NOMO-1 treated with dmso at 0.1 percent for 144 hours (cell line): ENCODE results near the gene C1orf198.
"Not testable (repeated sequence)": the region's sequence is repeated elsewhere in the genome, so short reads cannot be mapped to it uniquely, and the experiment has no call there.

Experiments used
- DNase-seq: peaks from one replicate; lab custom pipeline; 2025; ENCODE audit not compliant: unreplicated experiment; lab: John Stamatoyannopoulos, UW

C1orf198 gene

DNA sequence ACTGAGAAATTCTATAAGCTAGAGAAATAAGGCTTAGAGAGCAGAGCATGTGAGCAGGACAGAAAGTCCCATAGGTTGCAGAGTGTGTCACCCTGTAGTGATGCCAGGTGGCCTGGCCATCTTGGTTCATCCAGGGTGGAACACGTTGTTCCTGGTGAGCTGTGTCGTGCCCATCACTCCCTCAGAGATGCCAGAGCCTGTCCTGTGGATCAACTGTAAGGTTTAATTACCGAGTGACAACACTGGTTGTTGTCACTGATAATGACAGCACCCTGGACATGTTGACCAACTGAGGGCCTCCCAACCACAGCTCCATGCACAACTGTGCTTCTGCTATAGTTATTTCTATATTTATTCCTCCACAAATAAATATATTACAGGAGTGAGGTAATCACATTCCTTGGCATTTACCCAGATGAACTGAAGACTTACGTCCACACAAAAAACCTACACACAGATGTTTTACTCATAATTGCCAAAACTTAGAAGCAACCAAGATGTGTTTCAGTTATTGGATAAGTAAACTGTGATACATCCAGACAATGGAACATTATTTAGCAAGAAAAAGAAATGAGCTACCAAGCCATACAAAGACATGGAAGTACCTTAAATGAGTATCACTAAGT is 6.2 kb downstream of the C1orf198 start:
- no peak for DNase-seq

DNA sequence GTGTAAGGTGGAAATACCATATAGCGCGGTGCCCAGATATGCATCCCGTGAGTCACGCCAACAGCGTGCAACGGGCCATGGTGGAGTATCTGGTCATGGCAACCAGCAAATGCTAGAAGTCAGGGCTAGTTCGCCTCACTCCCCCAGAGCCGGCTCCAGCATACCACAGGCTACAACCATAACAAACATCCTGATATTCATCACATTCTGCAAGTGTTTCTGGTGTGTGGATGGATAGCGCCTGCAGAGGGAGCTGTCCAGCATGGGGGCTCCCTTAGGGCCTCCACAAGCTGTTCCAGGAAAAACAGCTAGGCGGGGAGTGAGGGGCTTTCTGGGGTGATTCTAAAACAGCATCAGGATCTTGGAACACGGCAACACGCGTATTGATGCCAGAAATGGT is 6.8 kb downstream of the C1orf198 start:
- no peak for DNase-seq

DNA sequence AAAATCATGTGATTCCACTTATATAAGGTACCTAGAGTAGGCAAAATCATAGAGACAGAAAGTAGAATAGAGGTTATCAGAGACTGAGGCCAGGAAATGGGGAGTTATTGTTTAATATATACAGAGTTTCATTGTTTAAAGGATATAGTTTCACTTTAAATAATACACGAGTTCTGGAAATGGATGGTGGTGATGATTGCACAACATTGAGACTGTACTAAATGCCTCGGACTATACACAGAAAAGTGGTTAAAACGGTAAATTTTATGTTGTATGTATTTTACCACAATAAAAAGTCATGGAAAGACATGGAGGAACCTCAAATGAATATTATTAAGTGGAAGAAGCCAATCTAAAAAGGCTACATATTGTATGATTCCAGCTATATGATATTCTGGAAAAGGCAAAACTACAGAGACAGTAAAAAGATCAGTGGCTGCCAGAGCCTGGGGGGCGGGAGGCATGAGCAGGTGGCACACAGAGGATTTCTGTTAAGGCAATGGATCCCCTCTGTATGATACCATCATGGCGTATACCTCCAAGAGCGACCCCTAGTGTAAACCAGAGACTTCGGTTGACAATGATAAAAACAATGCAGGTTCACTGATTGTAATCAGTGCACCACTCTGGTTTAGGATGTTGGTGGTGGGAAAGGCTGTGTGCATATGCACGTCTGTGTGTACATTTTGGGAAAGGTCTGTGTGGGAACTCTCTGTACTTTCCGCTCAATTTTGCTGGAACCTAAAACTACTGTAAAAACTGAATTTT is 7.5 kb downstream of the C1orf198 start:
- DNase-seq, result no peak

DNA sequence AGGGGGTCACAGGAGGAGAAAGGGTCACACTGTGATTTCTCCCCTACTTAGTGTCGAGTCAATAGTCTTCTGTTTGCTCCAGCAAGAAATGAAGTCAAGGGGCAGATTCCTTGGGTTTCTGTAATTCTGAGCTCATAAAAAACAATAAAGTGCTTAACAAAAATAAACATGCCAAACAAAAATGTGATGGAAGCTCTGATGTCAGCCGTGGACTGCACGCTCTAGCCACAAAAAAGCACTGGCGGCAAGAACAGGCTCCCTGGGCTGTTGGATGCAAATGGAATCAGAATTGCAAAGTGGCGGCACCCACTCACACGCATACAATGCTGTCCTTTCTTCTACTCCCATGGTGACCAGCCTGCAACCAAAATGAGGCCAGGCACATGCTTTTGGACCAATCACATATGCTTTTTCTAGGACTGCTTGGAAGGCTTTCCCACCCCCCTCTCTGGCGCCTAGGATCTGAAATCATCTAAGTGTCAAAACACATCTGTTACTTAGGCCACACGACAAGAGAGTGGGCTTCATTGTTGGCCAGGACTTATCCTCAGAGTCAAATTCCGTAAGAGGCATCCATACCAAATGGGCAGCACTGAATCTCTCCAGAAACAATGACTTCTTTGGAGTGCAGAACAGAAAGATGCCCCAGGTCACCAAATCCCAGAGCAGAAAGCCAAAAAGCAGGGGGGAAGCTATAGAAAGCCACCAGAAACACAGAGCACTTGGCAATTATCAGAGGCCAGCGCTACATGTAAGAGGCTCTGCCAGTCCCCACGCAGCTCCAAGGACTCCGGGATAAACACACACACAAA is 9.2 kb downstream of the C1orf198 start:
- DNase-seq, result no peak

DNA sequence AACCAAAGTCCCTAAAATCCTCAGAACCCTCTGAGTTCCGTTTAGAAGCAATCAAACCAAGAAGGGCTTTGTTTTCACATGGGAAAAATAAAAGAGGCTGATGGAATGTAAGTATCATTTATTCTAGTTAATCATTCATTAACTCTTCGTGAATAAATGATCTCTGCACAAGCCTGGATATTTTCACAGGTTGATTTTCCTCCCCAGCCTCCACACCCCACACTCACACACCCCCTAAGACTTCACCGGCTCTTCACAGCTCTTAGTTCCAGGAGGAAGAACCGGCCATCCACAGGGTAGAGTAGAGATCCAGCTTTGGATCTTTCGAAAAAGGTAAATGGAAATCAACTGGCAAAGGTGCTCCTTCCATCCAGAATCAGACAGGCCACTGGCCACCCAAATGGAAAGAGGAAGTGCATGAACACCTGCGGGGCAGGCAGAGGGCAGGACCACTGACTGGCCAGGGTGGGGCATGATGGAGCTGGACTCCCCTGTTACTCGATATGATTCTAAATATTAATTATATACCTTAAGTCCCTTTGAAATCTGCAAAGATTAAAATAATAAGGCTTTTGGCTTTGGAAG is 10.0 kb downstream of the C1orf198 start:
- no peak for DNase-seq

DNA sequence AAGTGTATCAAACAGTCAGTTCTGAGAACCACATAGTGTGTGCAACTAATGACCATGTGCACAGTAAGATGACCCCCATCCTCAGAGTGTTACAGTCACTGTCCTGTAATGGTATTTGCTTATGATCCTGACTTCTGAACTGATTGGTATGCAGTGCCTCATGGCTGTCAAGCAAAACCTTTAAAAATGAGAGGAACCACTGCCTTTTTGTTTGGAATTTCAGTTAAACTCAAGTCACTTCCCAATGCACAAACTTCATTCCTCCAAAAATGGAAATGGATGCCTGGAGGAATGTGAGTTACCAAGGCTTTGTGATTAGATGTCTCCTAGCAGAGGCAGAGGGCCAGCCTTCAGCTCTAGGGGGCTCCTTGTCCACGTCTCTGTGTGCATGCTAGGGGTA is 10.5 kb downstream of the C1orf198 start:
- DNase-seq, result no peak

DNA sequence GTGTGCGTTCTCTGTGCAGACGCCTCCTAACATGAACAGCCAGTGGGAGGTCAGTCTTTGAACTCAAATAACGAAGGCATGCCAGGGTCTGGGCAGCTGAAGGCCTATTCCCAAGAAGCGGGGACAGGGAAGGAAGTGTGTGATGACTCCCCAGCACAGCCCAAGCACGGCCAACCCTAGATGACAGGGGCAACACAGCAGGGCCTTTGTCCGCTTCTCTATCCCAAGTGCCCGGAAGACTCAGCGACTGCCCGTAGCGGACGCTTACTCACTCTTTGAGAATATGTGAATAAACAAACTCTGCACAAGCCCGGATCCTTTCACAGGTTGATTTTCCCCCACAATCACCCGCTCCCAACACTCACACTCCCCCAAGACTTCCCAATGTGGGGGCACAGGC is 11.2 kb downstream of the C1orf198 start:
- DNase-seq, result no peak

DNA sequence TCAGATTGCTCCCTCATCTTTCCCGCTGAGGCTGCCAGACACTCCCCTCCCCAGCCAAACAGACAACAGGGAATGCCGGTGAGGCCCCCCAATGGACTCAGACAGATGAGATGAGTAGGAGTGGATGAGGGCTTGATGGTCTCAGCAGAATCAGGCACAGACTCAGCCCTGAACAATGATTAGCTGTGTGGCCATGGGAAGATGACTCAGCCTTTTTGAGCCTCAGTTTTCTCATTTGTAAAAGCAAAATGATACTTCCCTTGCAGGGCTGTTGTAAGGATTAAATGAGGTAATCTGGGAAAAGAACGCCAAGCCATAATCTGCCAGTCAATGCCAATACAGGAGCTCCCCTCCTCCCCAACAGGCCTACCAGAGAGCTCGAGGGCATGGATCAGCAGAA is 12.4 kb downstream of the C1orf198 start:
- DNase-seq, result no peak

DNA sequence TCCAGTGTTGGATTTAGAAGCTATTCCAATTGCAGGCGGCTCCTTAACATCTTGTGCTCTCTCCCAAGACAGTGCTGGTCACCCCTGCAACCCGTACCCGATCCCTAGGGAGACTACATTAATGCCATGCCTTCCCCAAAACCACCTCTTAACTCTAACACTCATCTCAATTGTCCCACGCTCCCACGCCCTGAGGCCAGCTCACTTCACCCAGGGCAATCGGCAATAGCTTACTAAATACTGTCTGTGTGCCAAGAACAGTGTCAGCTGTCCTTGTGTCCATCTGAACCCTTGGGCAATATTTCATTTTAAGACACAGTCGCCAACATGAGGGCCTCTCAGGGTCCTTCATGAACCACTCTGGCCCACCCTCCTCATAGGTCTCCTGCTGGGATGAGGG is 13.9 kb downstream of the C1orf198 start:
- DNase-seq, result no peak

DNA sequence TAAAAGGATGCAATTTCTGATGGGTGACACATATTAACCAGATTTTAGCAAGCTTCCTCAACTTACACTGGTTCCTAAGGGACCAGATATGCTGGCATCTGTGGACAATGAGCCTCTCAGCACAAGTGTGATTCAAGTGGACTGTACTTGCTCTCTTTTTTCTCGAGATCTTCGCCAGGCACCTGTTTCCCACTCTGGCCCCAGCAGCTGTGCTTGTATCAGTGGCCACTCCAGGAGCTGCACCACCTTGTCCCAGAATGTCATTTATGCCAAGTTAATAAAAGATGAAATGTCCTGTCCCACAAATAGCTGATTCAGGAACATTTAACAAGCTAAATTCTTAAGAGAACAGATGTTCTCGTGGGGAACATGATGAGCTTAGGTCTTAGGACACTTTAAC is 14.6 kb downstream of the C1orf198 start:
- DNase-seq, result no peak

DNA sequence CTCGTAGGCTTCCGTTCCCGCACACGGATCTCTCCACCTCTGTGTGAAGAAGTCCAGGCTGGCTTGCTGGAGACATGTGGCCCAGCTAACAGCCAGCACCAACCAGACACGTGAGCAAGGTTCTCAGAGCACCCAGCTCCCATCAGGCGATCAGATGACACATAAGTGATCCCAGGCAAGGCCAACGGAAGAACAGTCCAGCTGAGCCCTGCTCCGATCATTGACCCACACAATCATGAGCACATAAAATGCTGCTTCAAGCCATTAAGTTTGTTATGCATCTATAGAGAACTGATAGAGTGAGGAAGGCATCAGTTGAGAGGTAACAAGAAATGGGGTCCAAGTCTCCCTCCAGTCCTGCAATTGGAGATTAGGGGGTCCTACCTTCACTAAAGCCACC is 15.4 kb downstream of the C1orf198 start:
- no peak for DNase-seq

DNA sequence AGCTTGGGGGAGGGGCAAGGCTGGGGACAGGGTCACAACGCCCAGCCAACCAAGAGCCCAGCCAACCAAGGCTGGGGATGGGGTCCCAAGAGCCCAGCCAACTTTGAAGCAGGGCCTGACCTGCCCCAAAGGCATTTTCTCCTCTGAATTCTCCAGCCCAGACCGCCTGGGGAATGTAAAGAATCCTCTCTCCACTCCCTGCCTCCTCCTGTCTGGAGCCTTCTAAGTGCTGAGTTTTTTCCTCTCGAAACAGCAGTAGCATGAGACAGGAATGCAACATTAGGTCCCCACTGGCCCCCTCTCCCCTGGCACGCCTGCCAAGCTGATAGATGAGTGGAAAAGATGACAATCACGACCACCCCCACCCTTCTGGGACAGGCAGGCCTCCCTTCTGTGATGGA is 17.0 kb downstream of the C1orf198 start:
- no peak for DNase-seq

DNA sequence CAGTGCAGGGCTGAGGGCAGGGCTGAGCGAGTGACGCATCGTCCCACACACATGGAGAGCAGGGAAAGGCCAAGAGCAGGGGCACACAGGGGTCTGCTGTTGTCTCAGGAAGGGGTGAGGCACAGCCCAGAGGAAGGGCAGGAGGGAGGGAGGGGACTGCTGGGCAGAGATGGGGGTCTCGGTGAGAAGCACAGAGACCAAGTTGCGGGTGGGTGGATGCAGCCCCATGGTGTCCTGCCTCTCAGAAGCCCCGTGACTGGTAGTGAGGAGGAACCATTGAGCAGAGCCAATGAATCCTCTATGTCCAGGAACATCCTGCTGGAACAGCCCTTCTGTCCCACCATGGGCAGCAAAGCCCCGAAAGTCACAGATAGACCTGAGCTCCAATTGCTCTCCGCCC is 17.8 kb downstream of the C1orf198 start:
- DNase-seq, result no peak

DNA sequence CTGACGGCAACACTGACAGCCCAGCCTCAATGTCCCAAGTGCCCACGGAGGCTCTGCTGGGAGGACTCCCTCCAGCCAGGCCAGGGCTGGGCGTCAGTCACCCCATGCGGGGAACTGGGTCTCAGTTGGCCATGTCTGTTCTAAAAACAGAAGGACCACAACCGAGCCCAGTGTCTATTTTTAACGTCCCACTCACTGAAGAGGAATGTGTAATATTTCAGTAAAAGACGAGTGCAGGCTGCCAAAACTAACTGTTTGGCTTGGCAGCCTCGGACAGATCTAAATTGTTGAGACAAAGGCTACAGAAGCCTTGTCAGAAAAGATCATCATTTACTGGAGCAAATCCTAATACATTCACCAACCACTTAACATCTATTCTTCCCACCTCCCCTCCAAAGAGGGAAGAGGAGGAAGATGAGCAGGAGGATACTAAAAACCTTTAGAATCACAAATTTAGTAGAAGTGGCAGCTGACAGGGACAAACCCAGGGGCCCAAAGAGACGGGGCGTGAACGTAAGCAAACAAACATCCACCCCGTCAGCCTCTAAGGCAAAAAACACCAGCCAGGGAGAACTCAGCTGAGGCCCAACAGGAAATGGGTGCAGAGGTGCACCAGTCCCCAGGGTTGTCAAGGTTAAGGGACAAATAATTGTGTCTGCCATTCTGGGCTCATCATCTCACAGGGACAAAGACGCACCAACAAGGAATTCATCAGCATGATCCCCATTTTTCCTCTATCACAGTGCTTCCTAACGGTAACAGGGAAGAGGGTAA is 18.7 kb downstream of the C1orf198 start:
- DNase-seq, result no peak

DNA sequence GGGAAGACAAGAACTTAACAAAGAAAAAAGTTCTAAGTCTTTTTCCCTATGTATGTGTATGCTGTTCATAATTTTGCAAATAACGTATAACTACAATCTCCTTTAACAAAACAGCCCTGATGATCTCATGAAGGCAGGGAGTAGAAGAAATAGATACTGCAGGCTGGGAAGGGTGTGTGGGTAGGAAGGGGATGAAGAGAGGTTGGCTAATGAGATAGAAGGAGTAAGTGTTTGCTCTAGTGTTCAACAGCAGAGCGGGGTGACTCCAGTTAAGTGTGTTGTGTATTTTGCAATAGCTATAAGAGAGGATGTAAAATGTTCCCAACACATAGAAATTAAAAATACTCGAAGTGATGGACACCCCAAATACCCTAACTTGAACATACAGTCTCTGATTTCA is 20.1 kb downstream of the C1orf198 start:
- DNase-seq, result no peak

DNA sequence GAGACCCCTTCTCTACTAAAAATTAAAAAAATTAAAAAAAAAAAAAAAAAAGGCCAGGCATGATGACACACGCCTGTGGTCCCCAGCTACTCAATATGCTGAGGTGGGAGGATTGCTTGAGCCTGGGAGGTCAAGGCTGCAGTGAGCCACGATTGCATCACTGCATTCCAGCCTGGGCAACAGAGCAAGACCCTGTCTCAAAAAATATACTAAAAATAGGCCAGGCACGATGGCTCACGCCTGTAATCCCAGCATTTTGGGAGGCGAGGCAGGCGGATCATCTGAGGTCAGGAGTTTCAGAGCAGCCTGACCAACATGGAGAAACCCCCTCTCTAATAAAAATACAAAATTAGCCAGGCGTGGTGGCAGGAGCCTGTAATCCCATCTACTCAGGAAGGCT is 23.1 kb downstream of the C1orf198 start:
- DNase-seq, result not testable (repeated sequence)

DNA sequence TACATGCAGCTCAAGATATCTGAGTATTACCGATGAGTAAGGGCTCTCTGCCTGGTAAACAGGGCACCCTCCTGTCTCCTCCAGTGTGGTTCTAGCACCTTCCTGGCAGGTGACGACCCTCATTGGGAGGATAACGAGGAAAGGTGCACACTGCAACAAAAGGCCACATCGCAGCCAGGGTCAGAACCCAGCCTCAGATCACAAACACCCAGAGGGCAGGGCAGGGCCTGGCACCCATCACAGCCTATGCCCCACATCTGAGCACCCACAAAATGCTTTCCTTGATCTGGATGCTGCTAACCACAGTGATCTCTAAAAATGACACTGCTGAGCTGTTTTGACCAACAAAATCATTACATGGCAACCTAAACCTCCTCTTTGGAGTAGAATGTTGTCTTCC is 23.8 kb downstream of the C1orf198 start:
- no peak for DNase-seq

DNA sequence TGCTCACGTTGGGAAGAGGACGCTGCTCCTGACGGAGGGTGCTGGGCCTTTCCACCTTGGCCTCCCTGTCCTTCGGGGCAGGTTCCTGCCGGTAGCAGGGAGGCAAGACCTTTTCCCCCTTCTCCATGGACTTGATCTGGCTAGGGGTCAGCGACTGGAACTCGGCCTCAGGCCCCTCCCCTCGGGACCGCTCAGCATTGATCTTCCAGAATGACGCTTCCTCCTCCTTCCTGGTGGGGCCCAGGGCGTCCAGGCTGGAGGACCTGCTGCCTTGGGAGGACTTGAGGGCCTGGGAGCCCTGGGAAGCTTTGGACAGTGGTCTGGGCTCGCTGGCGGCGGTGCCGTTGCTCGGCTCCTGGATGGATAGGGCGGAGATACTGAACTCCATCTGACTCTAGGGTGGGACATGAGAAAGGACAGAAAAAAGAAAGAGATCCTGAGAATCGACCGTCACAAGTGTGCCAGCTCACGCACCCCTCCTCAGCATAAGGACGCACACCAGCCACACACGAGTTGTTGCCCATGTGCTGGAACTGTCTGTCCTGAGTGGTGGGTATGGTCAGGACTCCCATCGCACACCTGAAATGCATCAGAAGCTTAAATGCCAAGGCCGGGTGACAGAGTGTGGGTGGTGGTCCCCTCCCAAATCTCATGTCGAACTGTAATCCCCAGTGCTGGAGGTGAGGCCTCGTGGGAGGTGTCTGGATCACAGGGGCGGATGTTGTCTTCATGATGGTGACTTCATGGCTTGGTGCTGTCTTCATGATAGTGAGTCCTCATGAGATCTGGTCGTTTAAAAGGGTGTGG is 24.6 kb downstream of the C1orf198 start:
- DNase-seq, result no peak

DNA sequence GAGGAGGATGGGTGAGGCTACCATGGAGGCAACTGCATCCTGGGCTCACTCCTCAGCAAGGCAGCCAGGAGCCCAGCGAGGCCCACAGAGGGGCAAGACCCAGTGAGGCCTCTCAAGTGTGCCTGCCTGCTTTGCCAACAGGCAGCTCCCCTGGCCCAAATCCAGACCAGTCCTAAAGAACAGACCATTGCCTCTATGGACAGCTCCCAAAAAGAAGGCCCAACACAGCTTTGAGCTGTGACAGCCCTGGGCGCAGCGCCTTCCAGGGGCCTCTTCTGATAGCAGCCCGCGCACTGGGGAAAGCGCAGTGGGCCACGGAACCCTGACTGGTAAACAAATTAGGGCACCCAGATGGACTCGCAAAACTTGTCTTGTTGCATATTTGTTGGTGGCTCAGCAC is 25.5 kb downstream of the C1orf198 start:
- no peak for DNase-seq

DNA sequence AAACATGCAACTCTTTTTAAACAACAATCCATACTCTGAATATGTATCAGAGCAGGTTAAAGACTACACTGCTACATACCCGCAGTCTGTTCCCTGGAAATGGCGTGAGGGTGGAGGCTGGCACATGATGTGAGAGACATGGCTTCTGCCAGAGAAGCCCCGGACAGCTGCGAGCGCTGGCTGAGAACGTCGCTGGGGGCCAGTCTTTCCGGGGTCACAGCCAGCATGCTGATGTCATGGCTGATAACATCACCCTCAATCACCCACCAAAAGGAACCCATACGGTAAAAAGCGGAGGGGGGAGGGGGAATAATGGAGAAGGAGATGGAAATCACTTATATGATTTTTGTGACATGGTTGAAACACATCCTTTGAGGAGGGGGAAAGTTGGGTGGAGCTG is 29.1 kb downstream of the C1orf198 start:
- no peak for DNase-seq
